Muscle of leg (tissue), 11 donors: Measurements from ENCODE around the gene PCMTD2. TPM values are rescaled to one million over a fixed set of nuclear protein-coding genes. Genes with fewer than 3 reads are reported as not detected.

Experiments
- DNase-seq: peaks from one replicate; pipeline ENCODE4 v3.0.0; 2013
- H3K27ac ChIP-seq: one replicate; pipeline ENCODE4 v1.5.1; 2013; ENCODE audit warnings: mild to moderate bottlenecking, low read length, control low read depth
- H3K27me3 ChIP-seq: one replicate; pipeline ENCODE4 v1.6.1; 2013; ENCODE audit warnings: low read length; ENCODE audit not compliant: control insufficient read depth, insufficient read depth
- H3K36me3 ChIP-seq: one replicate; pipeline ENCODE4 v1.6.1; 2013; ENCODE audit warnings: low read length; ENCODE audit not compliant: control insufficient read depth, insufficient read depth
- H3K4me1 ChIP-seq: one replicate; pipeline ENCODE4 v1.6.1; 2013; ENCODE audit warnings: low read length; ENCODE audit not compliant: control insufficient read depth, insufficient read depth
- H3K4me3 ChIP-seq: one replicate; pipeline ENCODE4 v1.5.1; 2013; ENCODE audit warnings: low read length, control low read depth
- H3K9me3 ChIP-seq: replicated peaks from 2 replicates; pipeline ENCODE4 v1.6.1; 2013; ENCODE audit warnings: low read depth, low read length; ENCODE audit not compliant: control insufficient read depth
- WGBS: methylation state at CpG from one replicate; pipeline ENCODE4 v1.1.5; 2013; ENCODE audit warnings: missing lambda C conversion rate; ENCODE audit not compliant: insufficient coverage; 5-methylcytosine and 5-hydroxymethylcytosine counted together
- polyA plus RNA-seq, 8 donors: library from polyadenylated mRNA; unstranded; fragments of 120-200 nt; gene quantifications; one replicate each; pipeline versions ENCODE4 v1.2.1 to v1.2.3, GENCODE V29; 2013; ENCODE audit warnings: inconsistent platforms in 1 of 8, low replicate concordance in 1 of 8; ENCODE audit not compliant: insufficient read length in 8 of 8, insufficient read depth in 1 of 8
- total RNA-seq: library from RNA; stranded (reverse); fragments of 120-200 nt; gene quantifications from one replicate; pipeline ENCODE4 v1.2.4, GENCODE V29; 2013

The PCMTD2 gene
- total and polyA plus RNA-seq, 9 donors, result 41.4 to 74.1 (median 51.9) TPM

DNA sequence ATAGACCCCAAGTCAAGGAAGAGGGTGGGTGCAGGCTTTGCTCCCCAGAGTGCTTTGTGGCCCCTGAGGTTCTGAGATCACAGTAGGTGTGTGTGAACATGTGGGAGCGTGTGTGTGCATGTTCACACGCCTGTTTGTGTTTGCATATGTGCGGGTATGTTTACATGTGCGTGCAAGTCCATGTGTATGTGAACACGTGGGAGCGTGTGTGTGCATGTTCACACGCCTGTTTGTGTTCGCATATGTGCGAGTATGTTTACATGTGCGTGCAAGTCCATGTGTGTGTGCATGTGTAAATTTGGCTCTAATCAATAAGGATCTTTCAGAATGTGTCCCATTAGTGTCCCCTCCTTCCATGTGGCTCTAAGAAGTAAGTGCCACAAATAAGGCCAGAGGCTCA, 41.4 kb upstream of the PCMTD2 start:
- H3K36me3 ChIP-seq, result no peaks in the 10 kb centered on the region
- H3K4me3 ChIP-seq, result no peak overlapping the region
- WGBS, result 97% methylated on average over 9 of the region's 10 CpGs
- no peaks in the 10 kb centered on the region for H3K27me3 ChIP-seq
- no peak for DNase-seq
- H3K4me1 ChIP-seq, result peaks cover 49% of the 10 kb centered on the region
- H3K9me3 ChIP-seq, result no peaks in the 10 kb centered on the region
- H3K27ac ChIP-seq, result no peak overlapping the region

DNA sequence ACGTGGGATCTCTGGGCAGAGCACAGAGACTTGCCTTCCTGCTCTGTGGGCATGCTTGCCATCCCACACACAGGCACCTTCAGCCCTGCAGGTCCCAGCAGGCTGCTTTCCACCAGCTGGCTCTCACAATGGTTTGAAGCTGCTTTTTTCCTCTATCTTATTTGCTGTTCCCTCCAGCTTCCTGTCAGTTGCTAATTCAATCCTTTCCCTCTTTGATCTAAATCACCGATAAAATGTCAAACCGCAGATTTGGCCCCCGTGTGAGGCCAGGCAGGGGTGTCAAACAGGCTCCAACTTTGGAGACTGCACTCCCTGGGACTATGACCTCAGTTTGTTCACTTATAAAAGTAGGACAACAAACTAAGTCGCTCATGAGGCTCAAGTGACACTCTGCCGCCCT, 40.6 kb upstream of the PCMTD2 start:
- WGBS, result 46% methylated on average over 5 of the region's 6 CpGs

DNA sequence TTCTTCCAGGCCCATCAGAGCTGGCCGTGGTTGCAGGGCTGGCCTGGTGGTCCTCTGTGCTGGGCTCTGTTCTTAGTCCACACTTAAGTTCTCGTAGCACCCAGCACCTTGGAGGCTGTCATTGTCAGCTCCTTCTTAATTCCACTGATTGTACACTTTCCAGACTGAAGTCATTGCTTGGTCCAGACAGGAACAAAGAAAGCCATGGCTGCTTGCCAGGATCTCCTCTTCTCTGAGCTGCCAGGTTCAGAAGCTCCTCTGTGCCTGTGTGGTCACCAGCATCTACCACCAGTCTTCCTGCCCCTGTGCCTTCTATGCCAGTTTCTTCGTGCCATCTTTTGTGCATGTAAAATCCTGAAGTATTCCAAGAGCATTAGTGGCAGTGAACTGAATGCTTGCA, 39.5 kb upstream of the PCMTD2 start:
- H3K4me3 ChIP-seq, result no peak overlapping the region
- no peak for DNase-seq
- no peaks in the 10 kb centered on the region for H3K9me3 ChIP-seq
- H3K27ac ChIP-seq, result no peak overlapping the region
- peaks cover 65% of the 10 kb centered on the region for H3K4me1 ChIP-seq
- WGBS, result 81% methylated on average over 3 of the region's 3 CpGs
- H3K27me3 ChIP-seq, result peaks cover 5% of the 10 kb centered on the region
- no peaks in the 10 kb centered on the region for H3K36me3 ChIP-seq

More for the DNA sequence above, 40.6 kb upstream of the PCMTD2 start:
- Histone ChIP-seq H3K4me1 (peaks cover 57% of the 10 kb centered on the region), H3K4me3 (no peak overlapping the region), H3K27ac (no peak overlapping the region), H3K36me3 (no peaks in the 10 kb centered on the region), H3K27me3 (peaks cover 5% of the 10 kb centered on the region), H3K9me3 (no peaks in the 10 kb centered on the region)
- DNase-seq, result no peak

DNA sequence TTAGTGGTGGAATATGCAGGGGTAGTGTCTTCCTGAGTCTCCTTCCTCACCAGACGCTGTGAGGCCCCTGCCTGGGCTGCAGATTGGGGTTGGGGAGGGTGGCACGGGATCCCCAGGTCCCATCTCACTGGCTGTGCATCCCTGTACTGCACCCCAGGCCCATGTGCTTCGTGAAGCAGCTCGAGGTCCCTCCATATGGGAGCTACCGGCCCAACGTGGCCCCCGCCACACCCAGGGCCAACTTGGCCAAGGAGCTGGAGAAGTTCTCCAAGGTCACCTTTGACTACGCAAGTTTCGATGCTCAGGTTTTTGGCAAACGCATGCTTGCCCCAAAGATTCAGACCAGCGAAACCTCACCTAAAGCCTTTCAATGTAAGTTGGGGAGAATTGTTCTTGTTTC, 38.6 kb upstream of the PCMTD2 start:
- 95% methylated on average over 8 of the region's 11 CpGs for WGBS
- H3K4me1 ChIP-seq, result peaks cover 68% of the 10 kb centered on the region

DNA sequence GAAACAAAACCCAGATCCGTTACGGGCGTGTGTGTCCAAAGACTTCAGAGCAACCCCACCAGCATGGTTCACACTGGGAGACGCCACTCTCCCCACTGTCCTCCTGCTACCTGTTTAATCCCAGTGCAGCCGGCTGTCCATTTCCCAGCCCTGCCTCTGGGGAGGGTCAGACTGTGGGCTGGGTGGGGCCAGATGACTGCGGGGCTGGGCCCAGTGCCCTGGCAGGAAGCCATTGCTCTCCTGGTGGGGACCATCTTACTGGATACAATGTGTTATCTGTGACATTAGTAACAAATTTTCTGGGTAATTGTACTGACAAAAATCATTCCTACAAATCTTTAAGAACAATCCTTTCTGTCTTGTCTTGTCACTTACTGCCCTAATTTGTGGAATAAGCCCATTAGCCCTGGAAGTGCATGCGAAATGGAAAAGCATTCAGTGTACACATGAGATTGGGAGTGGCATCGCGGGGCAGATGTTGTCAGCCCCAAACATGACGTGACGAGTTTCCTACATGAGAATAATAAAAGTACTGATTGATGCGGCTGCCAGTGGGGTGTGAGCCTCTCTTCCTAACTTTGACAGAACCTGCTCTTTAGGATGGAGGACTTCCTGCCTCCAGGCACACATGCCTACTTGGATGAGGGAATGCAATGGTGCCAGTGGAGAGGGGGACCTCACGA, 37.9 kb upstream of the PCMTD2 start:
- H3K4me1 ChIP-seq, result peaks cover 70% of the 10 kb centered on the region
- H3K4me3 ChIP-seq, result no peak overlapping the region
- no peaks in the 10 kb centered on the region for H3K36me3 ChIP-seq
- no peaks in the 10 kb centered on the region for H3K9me3 ChIP-seq
- H3K27ac ChIP-seq, result peak overlapping the region; percentile 35
- 55% methylated on average over 9 of the region's 13 CpGs for WGBS
- peak; percentile 40 for DNase-seq
- peaks cover 5% of the 10 kb centered on the region for H3K27me3 ChIP-seq

More for the DNA sequence above, 38.6 kb upstream of the PCMTD2 start:
- Histone ChIP-seq H3K9me3 (no peaks in the 10 kb centered on the region), H3K27me3 (peaks cover 5% of the 10 kb centered on the region), H3K27ac (no peak overlapping the region), H3K4me3 (no peak overlapping the region), H3K36me3 (no peaks in the 10 kb centered on the region)
- DNase-seq, result no peak

DNA sequence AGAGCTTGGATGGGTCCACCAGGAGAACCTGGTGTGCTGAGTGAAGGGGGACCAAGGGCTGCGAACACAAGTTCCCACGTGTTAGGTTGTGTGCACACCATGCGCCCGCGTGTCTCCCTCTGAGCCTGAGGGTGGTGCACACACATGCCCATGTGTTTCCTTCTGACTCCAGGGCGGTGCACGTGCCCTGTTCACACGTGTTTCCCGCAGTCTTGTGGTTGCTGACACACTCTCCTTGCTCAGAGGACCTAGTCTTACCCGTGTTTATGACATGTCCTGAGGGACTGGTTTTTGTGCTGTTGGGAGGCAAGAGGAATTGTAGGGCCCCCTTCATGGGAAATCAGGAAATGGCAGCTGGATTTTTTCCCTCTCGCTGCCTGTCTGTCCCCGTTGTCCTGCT, 36.3 kb upstream of the PCMTD2 start:
- Histone ChIP-seq H3K4me3 (no peak overlapping the region), H3K27ac (no peak overlapping the region), H3K36me3 (no peaks in the 10 kb centered on the region), H3K9me3 (no peaks in the 10 kb centered on the region), H3K4me1 (peaks cover 70% of the 10 kb centered on the region), H3K27me3 (peaks cover 5% of the 10 kb centered on the region)
- WGBS, result 73% methylated on average over 8 of the region's 12 CpGs
- no peak for DNase-seq

DNA sequence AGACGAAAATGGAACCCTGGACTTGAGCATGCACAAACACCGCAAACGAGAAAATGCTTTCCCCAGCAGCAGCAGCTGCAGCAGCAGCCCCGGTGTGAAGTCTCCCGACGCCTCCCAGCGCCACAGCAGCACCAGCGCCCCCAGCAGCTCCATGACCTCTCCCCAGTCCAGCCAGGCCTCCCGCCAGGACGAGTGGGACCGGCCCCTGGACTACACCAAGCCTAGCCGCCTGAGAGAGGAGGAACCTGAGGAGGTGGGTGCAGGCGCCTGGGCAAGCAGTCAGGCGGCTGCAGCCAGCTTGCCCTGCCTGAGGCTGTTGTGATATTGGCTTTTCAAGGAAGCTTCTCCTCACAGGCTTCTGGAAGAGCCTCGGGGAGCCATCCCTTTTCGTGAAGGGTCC, 35.8 kb upstream of the PCMTD2 start:
- no peak for DNase-seq
- WGBS, result 46% methylated on average over 12 of the region's 16 CpGs

DNA sequence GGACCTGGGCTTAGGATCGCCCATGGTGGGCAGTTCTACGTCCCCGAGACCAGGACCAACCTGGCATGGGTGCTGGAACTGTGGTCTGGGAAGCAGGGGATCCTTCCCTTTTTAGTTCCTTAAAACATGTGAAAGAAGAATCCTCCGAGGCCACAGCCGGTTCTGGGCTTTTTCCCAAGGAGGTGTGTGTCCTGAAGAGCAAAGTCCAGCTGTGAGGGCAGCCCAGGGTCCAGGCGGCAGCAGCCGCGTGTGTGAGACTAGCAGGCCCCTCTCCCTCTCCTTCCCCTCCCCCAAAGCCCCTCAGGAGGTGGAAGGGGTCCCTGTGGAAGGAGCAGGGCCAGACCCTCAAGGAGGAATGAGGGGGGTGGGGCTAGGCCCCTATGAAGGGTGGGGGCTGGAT, 35.1 kb upstream of the PCMTD2 start:
- Histone ChIP-seq H3K4me1 (peaks cover 79% of the 10 kb centered on the region), H3K9me3 (no peaks in the 10 kb centered on the region), H3K27ac (no peak overlapping the region), H3K36me3 (no peaks in the 10 kb centered on the region), H3K27me3 (peaks cover 5% of the 10 kb centered on the region), H3K4me3 (no peak overlapping the region)
- no peak for DNase-seq
- WGBS, result 77% methylated on average over 3 of the region's 8 CpGs

More for the DNA sequence above, 35.8 kb upstream of the PCMTD2 start:
- Histone ChIP-seq H3K36me3 (no peaks in the 10 kb centered on the region), H3K27me3 (peaks cover 5% of the 10 kb centered on the region), H3K4me3 (no peak overlapping the region), H3K27ac (no peak overlapping the region), H3K9me3 (no peaks in the 10 kb centered on the region), H3K4me1 (peaks cover 75% of the 10 kb centered on the region)

DNA sequence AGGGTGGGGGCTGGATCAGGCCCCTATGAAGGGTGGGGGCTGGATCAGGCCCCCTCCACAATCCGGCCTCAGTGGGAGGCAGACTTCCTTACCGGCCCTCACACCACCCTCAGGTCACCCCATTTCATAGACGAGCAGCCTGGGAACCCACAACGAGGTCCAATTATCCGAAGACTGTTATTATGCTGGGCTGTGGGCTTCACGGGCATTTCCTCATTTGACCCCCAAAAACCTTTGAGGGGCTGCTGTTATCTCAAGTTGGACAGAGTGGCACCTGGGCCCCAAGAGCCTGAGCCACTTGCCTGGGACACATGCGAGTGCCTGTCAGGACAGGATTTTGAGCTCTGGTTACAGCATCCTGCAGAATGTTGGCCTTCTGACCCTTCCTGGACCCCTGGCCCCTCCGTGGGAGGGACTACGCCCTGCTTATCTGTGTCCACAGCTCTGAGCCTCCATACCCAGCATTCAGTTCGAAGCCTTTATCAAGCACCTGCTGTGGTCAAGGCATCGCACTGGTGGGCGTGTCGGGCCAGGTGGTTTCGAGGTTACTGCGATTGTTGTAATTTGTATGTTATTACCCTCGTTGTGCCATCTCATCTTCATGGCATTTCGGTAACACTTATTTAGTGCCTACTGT, 34.5 kb upstream of the PCMTD2 start:
- peaks cover 5% of the 10 kb centered on the region for H3K27me3 ChIP-seq
- H3K36me3 ChIP-seq, result no peaks in the 10 kb centered on the region
- no peak for DNase-seq
- H3K4me3 ChIP-seq, result no peak overlapping the region
- peaks cover 81% of the 10 kb centered on the region for H3K4me1 ChIP-seq
- H3K9me3 ChIP-seq, result no peaks in the 10 kb centered on the region
- WGBS, result 77% methylated on average over 13 of the region's 17 CpGs
- H3K27ac ChIP-seq, result no peak overlapping the region

DNA sequence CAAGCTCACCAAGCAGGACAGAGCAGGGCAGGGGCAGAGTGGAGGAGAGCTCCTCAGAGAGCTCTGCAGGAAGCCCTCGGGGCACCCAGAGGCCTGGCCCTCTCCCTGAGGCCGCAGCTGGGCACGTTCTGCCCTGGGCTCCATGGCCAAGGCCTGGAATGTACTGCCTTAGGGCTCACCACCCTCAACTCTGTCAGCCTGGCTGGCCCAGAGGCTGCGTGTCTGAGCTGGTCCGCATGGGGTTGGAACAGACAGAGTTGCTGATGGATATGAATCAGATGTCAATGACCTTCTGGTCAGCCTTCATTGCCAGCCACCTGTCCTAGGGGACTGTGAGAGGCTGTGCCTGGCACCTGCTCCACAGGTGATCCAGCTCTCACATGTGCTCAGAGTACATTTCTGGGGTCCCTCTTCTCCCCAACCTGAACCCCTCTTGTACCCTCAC, 33.2 kb upstream of the PCMTD2 start:
- no peaks in the 10 kb centered on the region for H3K36me3 ChIP-seq
- H3K4me1 ChIP-seq, result peaks cover 93% of the 10 kb centered on the region
- peaks cover 5% of the 10 kb centered on the region for H3K27me3 ChIP-seq
- 81% methylated on average over 5 of the region's 5 CpGs for WGBS
- H3K27ac ChIP-seq, result peak overlapping the region; percentile 92
- H3K9me3 ChIP-seq, result no peaks in the 10 kb centered on the region
- no peak overlapping the region for H3K4me3 ChIP-seq
- DNase-seq, result no peak
